ENCODE data around the gene FAM209B.

Gene FAM209B

GRCh38 chr20:56579301-56579710 lies 46.3 kb downstream of the FAM209B start:
- H3K4me3 ChIP-seq (ENCODE audit: low read length), result no peak overlapping the region

GRCh38 chr20:56580226-56580625 lies 47.2 kb downstream of the FAM209B start:
- Histone ChIP-seq H3K27me3 (ENCODE audit: control insufficient read depth, insufficient read depth, low read length) (no peaks in the 10 kb centered on the region), H3K9ac (ENCODE audit: low read length) (no peak overlapping the region)

More at GRCh38 chr20:56579301-56579710, 46.3 kb downstream of the FAM209B start:
- Histone ChIP-seq H3K27ac (ENCODE audit: low read depth, low read length) (no peak overlapping the region), H3K4me1 (ENCODE audit: control insufficient read depth, insufficient read depth, low read length) (no peaks in the 10 kb centered on the region), H3K27me3 (ENCODE audit: control insufficient read depth, insufficient read depth, low read length) (no peaks in the 10 kb centered on the region), H3K9ac (ENCODE audit: low read length) (no peak overlapping the region), H3K36me3 (ENCODE audit: control insufficient read depth, insufficient read depth, low read length) (no peaks in the 10 kb centered on the region)

GRCh38 chr20:56581701-56582100 lies 48.7 kb downstream of the FAM209B start:
- H3K27ac ChIP-seq (ENCODE audit: low read depth, low read length), result no peak overlapping the region
- no peak overlapping the region for H3K4me3 ChIP-seq (ENCODE audit: low read length)
- H3K9ac ChIP-seq (ENCODE audit: low read length), result no peak overlapping the region
- no peaks in the 10 kb centered on the region for H3K4me1 ChIP-seq (ENCODE audit: control insufficient read depth, insufficient read depth, low read length)
- H3K27me3 ChIP-seq (ENCODE audit: control insufficient read depth, insufficient read depth, low read length), result no peaks in the 10 kb centered on the region
- H3K36me3 ChIP-seq (ENCODE audit: control insufficient read depth, insufficient read depth, low read length), result no peaks in the 10 kb centered on the region

More at GRCh38 chr20:56580226-56580625, 47.2 kb downstream of the FAM209B start:
- H3K4me3 ChIP-seq (ENCODE audit: low read length), result no peak overlapping the region
- H3K36me3 ChIP-seq (ENCODE audit: control insufficient read depth, insufficient read depth, low read length), result no peaks in the 10 kb centered on the region
- H3K27ac ChIP-seq (ENCODE audit: low read depth, low read length), result no peak overlapping the region
- no peaks in the 10 kb centered on the region for H3K4me1 ChIP-seq (ENCODE audit: control insufficient read depth, insufficient read depth, low read length)

- Histone ChIP-seq H3K27ac (ENCODE audit: low read depth, low read length) (no peak overlapping the region), H3K36me3 (ENCODE audit: control insufficient read depth, insufficient read depth, low read length) (no peaks in the 10 kb centered on the region), H3K9ac (ENCODE audit: low read length) (no peak overlapping the region), H3K27me3 (ENCODE audit: control insufficient read depth, insufficient read depth, low read length) (no peaks in the 10 kb centered on the region), H3K4me1 (ENCODE audit: control insufficient read depth, insufficient read depth, low read length) (no peaks in the 10 kb centered on the region), H3K4me3 (ENCODE audit: low read length) (no peak overlapping the region)
These were observed 49.5 kb downstream of the FAM209B start for GRCh38 chr20:56582542-56582941.

- H3K9ac ChIP-seq (ENCODE audit: low read length), result no peak overlapping the region
- no peak overlapping the region for H3K4me3 ChIP-seq (ENCODE audit: low read length)
- H3K27ac ChIP-seq (ENCODE audit: low read depth, low read length), result no peak overlapping the region
- H3K36me3 ChIP-seq (ENCODE audit: control insufficient read depth, insufficient read depth, low read length), result no peaks in the 10 kb centered on the region
- H3K27me3 ChIP-seq (ENCODE audit: control insufficient read depth, insufficient read depth, low read length), result no peaks in the 10 kb centered on the region
- no peaks in the 10 kb centered on the region for H3K4me1 ChIP-seq (ENCODE audit: control insufficient read depth, insufficient read depth, low read length)
These were observed 51.9 kb downstream of the FAM209B start for GRCh38 chr20:56584916-56585315.
